Measurements from ENCODE around the gene MAST4. TPM values are rescaled to one million over a fixed set of nuclear protein-coding genes. Genes with fewer than 3 reads are reported as not detected.

The MAST4 gene
- polyA plus RNA-seq, 12 donors = 9.6 to 89.4 (median 14.1) TPM

DNA sequence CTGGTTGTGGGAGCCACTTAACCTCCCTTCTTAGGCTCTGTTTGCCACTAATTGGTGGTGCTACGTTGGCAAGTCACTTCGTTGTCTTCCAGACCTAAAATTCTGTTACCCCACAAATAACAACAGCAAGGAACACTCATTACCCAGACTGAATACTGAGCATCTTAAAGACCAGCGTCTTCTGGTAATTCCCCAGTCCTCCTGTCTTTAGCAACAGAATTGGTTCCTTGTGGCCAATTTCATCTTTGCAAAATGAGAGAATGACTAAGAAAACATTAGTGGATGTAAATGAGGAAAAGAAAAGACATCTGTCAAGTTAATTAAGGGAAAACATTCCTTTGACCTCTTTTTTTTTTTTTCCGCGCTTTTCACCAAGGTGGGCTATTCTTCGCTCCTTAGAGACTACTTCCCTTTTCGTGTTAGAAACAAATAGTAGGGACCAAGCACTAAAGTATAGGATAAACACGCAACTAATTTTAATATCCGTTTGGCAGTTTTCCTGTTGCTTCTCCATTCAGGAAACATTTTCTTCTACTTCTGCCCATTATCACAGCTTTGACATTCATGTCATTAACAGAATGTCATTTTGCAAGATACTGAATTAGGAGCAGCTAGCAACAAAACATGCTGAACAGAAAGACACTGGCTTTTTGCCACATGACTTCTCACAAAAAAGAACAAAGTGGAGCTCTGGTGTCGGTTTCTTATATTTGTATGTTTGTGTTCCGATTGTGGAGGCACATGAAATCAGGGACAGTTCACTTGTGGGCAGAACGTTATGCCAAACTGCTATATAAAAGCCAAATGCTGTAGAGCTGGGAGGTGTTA is 446.2 kb downstream of the MAST4 start:
- no peak for DNase-seq

DNA sequence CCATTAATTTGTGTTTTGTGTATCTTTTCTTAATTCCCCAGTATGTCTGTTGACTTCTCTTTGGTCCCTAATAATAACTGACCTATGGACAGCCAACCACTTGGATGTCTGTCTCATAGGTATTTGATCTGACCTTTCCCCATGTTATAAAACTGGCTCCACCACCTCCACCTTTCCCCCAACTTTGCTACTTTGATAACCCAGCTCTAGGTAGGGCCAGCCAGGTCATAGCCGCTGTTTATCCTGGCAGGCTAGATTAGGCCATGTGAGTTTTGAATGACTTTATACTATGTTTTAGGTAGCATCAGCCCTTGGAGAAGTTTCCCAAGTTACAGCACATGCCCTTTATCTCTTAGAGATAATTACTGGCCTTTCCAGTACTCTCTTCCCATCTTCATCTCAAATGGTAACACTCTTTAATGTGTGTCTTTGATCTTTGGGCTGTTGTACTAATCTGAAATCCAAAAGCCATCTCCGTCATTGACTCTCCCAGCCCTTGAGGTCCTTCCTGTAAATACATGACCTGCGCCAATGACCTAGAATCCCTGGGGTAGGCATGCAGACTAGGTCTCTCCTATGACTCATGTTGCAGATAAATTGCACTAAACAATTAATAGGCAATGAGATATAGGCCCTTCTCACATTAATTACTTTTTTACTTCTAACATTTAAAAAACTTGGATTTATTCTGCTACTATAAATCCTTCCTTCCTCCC is 447.8 kb downstream of the MAST4 start:
- no peak for DNase-seq

DNA sequence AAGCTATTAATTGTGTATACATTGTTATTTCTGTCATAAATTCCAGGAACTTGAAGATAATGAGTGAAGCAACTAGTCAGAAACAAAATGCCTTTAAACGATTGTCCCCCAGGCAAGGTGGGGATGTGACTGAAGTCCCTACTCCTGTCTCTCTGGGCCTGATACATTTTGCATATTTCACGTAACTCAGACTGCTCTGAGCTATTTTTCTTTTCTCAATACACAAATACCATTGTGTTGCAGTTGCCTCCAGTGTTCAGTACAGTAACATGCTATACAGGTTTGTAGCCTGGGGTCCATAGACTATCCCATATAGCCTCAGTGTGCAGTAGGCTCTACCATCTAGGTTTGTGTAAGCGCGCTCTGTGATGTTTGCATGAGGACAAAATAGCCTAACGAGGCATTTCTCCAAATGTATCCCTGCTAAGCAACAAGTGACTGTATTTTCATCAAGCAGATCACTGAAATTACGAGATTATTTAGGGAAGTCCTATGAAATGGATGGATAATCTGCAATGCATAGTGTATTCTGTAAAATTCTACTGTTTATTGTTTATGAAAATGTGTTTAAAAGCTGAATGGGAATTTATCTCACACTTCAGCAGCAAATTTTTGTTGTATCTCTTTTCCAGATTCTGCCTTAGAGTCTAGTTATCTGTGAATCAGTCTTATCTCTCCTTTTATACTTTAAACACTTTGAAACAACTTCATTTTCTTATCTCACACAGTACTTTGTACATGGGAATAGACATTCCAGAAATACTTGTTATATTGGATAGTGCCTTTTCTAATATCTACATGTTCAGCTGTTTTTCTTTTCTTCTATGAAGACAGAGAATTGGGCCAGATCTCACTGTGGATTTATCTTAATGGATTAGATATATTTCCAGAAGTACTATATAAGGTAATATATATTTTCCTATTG is 449.9 kb downstream of the MAST4 start:
- DNase-seq = no peak

DNA sequence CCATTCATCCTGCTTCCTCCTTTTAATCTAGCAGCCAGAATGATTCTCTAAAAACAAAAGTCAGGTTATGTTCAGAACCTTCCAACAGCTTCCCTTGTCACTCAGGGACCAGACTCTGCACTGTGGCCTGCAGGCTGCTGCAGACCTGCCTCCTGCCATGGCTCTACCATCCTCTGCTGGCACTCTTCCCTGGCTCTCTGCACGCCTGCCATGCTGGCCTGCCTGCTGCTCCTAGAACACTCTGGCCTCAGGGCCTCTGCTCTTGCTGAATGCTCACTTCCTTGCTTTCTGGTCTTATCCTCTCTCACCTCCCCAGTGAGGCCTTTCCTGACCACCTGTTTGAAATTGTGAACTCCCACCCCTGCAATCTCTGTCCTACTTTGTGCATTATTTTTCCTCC is 451.0 kb downstream of the MAST4 start:
- DNase-seq = no peak

DNA sequence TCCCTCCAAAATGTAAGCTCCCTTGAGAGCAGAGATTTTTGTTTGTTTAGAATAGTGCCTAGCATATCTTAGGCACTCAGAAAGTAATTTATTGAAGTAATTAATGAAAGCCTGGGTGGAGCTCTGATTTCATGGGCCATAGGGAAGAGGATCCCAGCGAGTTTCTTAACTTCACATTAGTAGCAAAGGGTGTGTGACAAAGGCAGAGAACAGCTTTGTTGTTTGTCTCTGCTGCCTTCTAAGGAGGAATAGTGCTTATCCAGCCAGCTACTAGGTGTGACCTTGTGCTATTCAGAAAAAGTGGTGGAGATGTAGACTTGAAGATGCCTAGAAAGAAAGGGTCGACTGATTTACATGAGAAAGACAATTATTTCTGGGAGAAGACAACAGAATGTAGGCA is 451.4 kb downstream of the MAST4 start:
- no peak for DNase-seq

DNA sequence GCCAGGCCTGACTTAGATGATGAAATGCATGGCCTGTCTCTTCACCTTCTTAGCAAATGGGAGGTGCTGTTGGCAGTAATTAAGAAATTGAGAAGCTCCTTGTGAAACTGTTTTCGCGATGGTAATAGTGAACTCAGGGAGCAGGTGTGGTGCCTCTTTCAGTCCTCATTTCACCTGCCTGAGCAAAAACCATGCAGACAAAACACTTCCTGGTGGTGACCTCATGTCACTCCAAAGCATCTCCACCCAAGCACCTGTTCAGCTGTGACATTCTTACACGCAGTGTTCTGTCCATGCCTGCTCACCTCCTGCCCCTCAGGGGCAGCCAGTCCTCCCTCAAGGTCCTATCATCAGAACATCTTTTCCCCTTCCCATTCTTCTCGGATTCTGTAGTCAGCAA is 453.9 kb downstream of the MAST4 start:
- no peak for DNase-seq

DNA sequence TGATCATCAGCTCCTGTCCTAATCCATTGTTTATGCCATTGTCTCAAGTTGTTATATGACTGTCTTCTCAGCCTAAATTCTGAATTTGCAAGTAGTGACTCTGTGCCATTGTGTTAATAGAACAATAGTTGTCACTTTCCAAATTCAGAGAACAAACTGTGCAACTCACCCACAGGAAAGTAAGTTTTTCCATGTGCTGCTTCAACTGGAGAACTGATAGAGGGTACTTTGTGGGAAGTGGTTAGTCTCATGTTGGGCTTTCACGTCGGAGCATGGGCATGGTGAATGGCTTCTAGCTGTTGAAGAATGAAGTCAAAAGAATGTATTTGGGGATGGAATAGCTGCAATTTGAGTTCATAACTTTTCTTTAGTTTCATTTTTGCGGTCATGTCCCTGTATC is 454.4 kb downstream of the MAST4 start:
- DNase-seq = no peak

DNA sequence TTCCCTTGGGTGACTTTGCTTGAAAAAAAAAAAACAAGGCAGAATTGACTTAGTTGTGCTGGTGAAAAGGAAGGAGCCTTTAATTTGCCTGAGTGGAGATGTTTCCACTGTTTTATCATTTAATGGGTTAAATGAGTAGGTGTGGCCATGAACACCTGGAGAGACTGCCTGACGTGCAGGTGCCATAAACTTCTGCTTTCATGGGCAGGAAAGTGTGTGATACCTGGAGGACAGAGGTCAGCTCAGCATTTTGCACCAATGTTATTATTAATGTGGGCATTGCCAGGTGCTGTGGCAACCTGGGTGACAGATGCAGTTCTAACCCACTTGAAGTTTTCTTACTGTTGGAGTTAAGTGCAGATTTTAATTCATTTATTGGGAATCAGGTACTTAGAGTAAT is 455.0 kb downstream of the MAST4 start:
- DNase-seq = no peak

DNA sequence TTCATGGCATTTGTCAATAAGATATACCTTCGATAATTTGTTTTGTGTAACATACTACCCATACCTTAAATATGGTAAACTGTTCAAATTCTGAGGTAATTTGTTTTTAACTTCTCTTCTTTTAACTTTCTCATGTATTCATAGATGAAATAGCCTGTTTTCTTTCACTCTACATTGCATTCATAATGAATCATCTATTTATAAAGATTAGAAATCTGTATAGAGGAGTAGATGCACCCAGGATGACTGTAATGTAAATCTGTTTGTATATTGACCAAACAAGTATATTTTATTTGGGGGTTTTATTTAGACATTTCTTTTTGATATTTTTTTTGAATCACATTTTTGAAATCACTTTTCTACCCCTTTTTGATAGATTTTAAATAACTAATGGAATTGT is 455.8 kb downstream of the MAST4 start:
- no peak for DNase-seq

DNA sequence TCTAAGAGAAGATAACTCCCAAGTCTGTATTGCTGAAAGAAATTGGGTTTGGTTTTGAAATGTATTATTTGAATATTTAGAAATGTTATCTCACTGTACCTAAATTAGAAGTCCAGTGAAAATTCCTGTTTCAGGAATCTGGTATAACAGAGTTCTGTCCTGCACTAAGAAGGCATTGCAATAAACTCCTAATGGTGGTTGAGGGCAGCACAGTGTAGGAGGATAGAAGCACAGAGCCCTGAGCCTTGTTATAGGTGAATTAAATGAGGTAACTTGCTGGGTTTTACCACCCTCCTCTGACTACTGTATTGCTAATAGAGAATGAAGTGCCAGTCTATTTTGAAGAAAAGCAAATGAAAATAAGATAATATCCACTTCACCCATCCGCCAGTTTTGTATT is 457.0 kb downstream of the MAST4 start:
- DNase-seq = no peak

DNA sequence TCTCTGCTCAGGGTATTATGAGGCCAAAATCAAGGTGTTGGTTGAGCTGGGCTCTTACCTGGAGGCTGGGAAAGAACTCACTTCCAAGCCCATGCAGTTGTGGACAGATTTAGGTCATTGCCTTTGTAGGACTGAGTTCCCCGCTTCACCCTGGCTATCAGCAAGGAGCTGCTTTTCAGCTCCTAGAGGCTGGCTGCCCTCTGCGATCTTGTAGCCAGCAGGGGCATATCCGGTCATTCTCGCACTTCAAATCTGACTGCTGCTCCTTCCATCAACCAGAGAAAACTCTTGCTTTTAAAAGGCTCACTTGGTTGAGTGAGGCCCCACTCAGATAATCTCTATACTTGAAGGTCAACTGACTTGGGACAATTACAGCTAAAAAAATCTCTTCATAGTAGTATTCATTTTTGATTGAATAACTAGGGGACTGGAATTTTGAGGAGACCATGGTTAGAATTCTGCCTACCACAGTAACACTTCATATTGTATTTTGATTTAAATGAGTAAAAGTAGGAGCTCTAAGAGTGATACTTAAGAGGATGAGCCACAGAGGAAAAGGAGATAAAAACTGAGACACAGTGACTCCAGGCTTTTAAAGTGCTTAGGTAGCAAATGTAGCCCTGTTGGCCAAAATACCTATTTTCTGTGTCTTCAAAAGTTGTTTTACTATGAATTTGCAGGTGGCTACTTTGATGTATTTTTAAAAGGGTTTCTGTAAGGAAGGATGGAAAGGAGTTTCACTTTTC is 463.0 kb downstream of the MAST4 start:
- no peak for DNase-seq

DNA sequence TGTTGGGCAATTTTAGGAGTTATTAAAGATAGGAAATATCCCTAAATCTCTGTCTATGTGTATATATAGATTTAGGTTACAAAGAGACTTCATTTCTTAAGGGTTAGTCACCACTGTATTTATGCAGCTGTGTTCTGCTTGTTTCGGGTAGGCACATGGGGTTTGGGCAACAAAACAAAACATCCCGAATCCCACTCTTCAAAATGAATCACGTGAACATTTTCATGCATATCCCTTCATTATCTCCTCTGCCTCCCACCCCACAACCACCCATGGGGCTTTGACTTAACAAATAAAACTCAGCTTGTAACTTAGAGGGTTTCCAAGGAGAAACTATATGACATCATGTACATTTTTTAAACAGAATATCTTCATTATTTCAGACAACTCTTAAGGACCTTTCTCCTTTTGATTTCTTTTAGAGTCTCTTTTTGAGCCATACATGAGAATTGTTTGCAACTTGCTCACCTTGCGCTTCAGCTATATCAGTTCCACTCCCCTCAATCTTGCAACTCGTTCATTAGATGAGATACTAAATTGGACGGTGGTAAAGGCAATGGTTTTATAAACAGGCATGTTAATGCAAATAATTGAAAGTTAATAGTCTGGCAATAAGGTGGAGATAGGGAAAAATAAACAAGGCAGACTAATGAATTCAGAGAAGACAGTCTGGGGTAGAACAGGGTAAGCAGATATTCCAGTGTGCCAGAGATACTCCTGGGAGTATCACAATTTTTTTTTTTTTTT is 463.7 kb downstream of the MAST4 start:
- no peak for DNase-seq

DNA sequence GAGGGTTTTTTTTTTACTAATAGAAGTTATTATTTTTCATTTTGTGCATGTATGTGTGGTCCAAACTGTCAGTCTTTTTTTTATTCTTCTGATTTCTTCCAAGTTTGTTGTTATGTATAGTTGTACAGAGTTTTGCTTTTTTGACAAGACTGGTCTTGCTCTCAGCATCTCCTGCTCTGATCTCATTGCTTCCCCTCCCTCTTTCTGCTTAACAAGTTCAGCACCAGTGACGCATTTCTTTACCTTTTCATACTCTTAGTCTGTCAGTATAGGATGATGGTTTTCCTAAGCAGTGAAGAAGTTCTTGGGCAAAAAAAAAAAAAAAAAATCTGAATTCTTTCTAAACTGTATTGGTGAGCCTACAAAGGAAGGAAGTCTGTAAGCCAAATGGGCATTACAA is 465.3 kb downstream of the MAST4 start:
- DNase-seq = no peak

DNA sequence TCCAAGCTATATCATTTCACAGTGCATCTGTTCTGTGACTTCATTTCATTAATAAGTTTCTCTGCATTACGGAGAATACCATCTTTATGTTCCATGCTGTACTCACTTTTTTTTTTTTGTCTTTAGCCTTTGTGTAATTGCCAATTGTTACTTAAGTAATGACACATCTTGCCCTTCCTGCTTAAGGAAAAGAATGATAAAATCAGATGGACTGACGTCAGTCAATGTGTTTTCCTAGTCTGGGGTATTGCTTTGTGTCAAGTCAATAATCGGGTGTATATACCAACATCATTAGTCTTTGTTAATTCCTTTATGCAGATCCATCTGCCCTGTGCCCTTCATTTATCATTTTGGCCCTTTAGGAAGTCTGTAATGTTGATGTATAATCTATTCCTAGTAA is 466.9 kb downstream of the MAST4 start:
- DNase-seq = no peak

DNA sequence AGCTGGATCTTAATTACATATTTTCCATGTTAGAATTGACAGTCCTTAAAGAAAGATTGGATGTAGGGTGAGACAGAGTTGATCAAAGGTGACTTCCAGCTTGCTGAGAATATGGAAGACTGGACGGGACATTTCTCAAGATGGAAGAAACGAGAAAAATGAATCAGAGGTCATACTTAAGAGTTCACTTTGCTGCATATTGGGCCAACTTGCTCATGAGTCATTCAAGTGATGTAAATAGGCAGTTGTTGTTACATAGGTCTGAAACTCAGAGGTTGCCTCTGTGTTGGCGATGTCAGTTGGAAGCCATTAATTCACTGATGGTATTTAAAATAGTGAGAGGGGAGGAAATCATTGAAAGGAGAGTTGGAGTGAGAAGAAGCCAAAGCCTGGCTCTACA is 467.6 kb downstream of the MAST4 start:
- DNase-seq = no peak

DNA sequence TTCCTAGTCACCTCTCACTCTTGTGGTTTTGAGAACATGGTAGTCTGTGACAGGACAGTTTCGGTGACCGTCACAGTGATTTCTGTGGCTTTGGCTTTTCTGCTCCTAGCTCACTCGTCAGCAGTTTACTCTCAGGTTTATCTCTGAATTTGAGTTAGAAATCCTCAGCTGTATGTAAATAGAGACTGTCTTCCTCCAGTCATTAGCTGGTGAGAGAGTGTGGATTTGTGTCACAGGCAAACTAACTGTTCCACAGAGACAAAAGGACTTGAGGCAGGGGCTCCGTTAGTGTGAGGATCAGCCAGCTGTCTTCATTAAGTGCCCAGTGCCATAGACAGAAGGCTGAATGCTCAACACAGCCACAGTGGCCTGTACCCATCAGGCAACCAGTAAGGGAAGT is 469.0 kb downstream of the MAST4 start:
- DNase-seq = no peak

DNA sequence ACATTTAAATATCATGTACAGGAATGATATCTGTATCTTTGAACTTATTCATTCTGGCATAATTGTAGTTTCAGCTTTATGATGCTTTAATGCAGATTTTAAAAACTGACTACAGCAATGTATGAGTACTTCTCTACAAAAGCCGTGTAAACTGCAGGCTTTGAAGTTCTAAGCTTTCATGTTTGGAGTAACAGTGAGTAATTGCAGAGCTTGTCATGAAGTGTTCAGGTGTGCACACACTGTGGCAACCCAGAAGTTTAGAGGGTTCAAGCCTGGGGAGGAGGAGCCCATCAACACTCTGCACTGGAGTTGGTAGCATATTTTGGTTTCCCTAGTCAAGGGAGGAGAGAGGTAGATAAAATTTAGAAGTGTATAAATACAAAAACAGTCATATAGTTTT is 469.5 kb downstream of the MAST4 start:
- no peak for DNase-seq

DNA sequence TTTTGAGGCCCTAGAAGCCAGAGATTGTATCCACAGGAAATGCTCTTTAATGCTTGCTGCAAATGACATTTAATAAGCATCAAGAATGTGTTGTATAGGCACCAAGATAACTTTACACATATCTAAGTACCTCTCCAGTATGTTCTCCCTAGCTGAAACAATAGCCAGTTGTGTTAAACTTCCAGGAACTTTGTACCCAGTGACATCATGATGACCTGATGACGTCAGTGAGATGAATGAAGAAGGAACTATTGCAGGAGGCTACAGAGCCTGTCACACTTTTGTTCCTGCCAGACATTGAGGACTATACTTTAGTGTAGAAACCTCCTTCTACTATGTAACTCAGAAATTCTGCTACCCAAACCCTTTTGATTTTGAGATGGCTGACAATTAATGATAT is 470.6 kb downstream of the MAST4 start:
- DNase-seq = no peak

DNA sequence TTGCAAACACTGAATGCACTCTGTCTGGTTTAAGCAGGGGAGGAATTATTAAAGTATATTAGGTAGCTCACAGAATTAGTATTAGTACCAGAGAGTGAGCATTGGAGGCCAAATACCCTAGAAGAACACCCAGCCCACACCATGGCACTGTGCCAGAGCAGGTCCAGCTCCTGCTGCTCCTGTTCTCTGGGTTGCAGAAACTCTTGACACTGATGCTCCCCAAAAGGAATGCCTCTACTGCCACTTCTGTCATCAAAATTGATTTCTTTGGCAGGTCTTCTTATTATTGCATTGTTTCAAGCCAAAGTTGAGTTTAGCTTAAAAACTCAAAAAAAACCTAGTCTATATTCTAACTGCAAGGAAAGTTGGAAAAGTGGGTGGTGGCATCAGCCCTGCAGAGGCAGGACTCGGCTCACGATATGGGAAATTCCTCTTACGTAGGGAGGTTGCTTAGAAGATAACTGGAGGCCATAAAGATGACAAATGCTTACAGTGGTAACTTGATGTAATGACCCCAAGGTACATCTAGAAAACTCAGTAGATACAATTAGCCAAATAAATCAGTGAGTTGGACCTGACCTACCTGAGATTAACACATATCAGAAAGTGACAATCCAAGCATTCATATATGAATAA is 477.0 kb downstream of the MAST4 start:
- no peak for DNase-seq

DNA sequence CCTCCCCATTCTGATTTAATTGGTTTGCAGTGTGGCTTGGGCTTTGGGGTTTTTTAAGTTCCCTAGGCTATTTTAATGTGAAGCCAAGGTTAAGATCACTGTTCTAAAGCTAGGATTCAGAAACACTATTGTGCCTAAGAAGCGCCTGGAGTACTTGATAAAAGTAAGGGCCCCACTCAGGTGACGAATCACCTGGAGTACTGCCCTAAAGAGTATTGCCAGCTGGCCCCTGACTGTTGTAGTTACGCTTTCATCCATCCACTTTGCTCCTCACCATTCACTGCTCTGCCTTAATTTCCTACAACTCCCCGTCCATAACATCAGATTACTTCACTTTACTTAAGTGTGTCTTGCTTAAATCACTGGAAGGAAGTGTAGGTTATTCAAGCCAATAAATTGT is 481.1 kb downstream of the MAST4 start:
- DNase-seq = no peak

All from muscle of arm (tissue), 12 donors.